H7 (cell line): ENCODE data around the gene ASIC4. TPM values are rescaled to one million over a fixed set of nuclear protein-coding genes. Genes with fewer than 3 reads are reported as not detected.

Experiments used
- DNase-seq: peaks from one replicate; pipeline ENCODE4 v3.0.0; 2012
- H3K27me3 ChIP-seq: 2 replicates; pipeline ENCODE4 v1.6.0; 2011; ENCODE audit warnings: mild to moderate bottlenecking, low read length; ENCODE audit not compliant: control insufficient read depth, insufficient read depth
- H3K36me3 ChIP-seq: replicated peaks from 2 replicates; pipeline ENCODE4 v1.5.1; 2011; ENCODE audit warnings: low read length; ENCODE audit not compliant: control insufficient read depth, insufficient read depth
- H3K4me3 ChIP-seq: 2 replicates; pipeline ENCODE4 v1.5.1; 2011; ENCODE audit warnings: low read depth, mild to moderate bottlenecking, control low read depth, low read length, moderate library complexity; ENCODE audit not compliant: insufficient read depth
- total RNA-seq: library from RNA; depleted of rRNA; stranded (reverse); fragments of >200 nt; shearing (Covaris generic); gene quantifications from 2 replicates; pipeline ENCODE4 v1.2.3, GENCODE V29; 2014

Gene ASIC4
- total RNA-seq, 1 experiment from 2014 or later = 0.07 TPM

DNA sequence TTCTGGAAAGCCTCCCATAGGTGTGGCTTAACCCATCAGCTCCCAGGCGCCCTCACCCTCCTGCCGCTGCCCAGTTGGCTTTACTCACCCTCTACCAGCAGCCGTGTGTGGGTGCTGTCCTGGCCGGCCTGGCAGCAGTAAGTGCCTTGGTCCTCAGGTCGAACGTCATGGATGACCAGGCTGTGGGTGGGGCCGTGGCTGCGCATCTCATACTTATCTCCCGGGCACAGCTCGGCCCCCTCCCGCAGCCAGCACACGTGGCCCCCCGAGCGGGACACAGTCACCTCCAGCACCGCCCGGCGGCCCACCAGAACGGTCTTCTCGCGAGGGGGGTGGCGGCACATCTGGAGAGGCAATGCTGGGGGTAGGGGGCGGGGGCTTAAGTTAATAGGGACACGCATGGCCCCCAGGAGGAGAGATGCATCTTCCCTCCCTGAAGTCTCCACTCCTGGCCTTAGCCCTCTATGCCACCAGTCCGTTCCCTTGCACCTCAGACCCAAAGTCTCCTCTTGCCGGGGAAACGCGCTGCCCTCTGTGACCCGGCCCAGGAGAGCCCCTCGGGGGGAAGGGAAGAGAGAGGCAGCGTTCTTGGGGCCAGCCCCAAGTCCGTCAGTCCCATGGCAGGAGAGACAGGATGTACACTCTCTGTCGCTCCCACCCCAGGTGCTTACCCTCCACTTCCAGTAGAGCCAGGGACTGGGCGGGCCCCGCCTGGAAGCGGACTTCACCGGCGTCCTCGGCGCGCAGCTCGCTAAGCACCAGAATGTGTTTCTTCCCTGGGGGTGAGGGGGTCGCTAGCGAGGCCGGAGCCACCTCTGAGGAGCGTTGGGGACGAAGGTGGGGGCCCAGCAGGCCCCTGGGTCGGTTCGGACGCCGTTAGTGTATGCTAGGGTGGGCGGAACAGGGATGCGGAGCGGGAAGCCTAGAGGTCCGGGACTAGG is 37.4 kb downstream of the ASIC4 start:
- H3K4me3 ChIP-seq = peak overlapping the region; percentile 76
- peak; percentile 92 for DNase-seq
- H3K36me3 ChIP-seq = peaks cover 4% of the 10 kb centered on the region
- H3K27me3 ChIP-seq = peaks cover 16% of the 10 kb centered on the region

DNA sequence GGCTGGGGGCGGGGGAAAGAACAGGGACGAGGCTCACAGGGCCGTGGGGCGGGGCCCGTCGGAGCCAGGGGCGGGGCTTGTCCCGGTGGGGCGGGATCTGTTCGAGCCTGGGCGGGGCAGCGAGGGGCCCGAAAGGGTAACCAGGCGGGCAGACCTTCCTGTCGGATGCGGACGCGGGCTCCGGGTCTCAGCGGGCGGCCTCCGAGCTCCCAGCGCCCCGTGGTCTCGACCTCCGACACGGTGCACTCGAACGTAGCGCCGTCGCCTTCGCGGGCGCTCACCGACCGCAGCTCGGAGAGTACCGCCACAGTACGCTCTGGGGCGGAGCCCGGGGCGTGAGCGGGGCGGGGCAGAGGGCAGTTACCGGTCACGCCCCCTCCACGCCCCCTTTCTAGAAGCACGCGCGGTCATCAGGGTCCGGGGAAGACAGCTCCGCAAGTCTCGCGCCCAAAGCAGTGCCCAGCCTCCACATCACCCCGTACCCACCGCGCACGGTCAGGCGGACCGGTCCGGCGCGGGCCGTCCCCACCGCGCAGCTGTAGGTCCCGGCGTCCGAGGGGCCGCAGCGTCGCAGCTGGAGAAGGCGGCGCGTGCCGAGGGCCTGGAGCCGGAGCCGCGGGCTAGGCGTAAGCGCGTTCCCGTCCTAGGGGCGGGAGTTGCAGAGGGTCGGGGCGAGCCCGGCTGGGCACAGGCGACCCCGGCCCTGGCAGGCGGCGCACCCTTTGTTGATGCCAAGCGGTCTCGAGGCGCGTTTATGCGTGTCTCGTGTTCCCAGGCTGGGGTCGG is 38.3 kb downstream of the ASIC4 start:
- H3K36me3 ChIP-seq = peaks cover 4% of the 10 kb centered on the region
- H3K27me3 ChIP-seq = peaks cover 16% of the 10 kb centered on the region
- peak overlapping the region; percentile 76 for H3K4me3 ChIP-seq
- DNase-seq = peak; percentile 99

DNA sequence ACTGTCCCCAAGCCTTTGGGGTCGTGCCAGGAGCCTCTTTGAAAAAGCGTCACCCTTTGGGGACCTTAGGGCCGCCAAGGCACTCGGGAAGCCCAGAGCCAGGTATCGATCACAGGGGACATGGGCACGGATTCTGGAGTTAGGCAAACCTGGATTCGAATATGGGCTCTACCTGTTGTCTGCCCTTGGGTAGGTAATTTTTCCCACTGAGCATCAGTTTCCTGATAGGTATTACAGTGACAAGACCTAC is 38.8 kb downstream of the ASIC4 start:
- Histone ChIP-seq H3K27me3 (peaks cover 16% of the 10 kb centered on the region), H3K4me3 (peak overlapping the region; percentile 76), H3K36me3 (peaks cover 4% of the 10 kb centered on the region)
- no peak for DNase-seq

DNA sequence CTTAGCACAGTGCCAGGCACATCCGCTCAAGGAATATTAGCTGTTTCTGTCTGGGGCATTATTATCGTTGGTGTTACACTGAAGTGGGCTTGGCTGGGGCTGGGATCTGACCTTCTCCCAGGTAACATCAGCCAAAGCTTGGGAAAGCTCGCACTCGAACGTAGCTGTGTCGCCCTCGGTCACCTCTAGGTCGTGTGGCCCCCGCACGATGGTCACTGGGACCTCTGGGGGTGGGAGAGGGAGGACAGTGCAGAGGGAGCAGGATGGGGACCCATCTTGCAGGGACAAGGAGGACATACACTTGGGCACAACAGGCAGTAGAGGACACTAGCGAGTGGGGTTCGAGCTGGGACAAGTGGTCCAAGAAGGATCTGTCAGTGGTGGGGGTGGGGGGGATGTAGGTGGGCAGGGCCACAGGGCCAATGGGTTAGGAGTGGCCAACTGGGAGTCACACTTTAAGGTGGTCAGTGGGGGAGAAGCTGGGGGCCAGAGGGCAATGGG is 39.2 kb downstream of the ASIC4 start:
- peaks cover 16% of the 10 kb centered on the region for H3K27me3 ChIP-seq
- H3K4me3 ChIP-seq = no peak overlapping the region
- H3K36me3 ChIP-seq = peaks cover 4% of the 10 kb centered on the region
- no peak for DNase-seq

DNA sequence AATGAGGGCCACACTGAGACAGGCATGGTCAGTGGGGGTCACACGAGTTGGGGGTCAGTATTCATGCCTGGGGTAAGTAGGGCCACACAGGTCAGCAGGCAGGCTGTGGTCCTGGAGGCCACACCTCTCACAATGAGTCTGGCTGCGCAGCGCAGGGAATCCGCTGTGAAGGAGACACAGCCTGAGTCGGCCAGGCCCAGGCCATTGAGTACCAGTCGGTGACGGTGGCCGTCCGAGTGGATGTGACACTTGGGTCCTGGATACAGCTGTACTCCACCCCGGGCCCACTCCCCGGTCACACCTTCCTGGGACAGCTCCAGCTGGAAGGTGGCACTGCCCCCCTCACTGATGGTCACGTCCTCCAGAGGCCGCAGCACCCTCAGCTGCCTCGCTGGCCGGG is 40.1 kb downstream of the ASIC4 start:
- Histone ChIP-seq H3K36me3 (peaks cover 3% of the 10 kb centered on the region), H3K27me3 (peaks cover 16% of the 10 kb centered on the region), H3K4me3 (no peak overlapping the region)
- no peak for DNase-seq

DNA sequence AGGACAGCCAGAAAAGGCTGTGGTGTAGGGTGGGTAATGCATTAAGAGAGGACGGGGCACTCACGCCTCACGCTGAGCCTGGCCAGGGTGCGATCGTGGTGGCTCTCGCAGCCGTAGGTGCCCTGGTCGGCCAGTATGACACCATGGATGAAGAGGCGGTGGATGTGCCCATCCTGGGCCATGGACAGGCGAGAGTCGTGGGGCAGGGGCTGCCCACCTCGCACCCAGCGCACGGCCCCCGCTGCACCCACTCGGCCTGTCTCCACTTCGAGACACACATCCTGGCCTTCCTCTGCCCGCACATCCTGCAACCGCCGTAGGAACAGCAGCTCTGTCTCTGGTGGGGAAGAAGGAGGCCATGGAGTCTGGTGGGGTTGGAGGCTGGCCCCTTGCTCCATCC is 41.7 kb downstream of the ASIC4 start:
- Histone ChIP-seq H3K4me3 (no peak overlapping the region), H3K27me3 (peaks cover 15% of the 10 kb centered on the region), H3K36me3 (peaks cover 1% of the 10 kb centered on the region)
- no peak for DNase-seq

DNA sequence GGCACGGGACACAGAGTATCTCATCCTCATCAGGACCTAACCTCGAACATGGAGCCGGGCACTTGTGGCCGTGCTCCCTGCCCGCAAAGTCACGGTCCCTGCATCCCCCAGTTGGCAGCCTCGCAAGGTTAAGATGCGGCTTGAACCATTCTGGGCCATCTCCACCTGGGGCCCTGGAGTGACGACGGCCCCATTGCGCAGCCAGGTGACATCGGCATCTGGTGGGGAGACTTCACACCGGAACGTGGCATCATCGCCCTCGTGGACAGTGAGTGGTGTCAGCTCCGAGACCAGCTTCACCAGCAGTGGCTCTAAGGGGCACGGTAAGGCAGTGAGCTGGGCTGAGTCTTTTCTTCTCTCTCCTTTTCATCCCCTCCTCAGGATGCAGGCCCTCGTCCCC is 42.1 kb downstream of the ASIC4 start:
- H3K27me3 ChIP-seq = peaks cover 13% of the 10 kb centered on the region
- peaks cover 1% of the 10 kb centered on the region for H3K36me3 ChIP-seq
- no peak overlapping the region for H3K4me3 ChIP-seq
- DNase-seq = no peak

DNA sequence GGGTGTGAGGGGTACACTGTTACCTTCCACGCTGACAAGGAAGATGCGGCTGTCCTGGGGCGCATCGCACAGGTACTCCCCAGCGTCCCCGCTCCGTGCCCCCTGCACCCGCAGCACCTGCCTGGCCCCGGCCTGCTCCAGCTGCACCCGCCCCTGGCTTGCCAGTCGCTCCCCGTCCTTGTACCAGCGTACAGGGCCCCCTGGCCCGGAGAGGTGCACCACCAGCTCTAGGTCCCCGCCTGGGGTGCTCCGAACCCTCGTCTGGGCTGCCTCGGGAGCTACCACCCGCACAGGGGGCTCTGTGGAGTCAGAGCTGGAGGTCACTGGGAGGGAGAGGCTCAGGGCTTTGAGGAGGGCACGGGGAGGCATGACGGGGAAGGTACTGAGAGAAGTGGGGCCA is 43.0 kb downstream of the ASIC4 start:
- Histone ChIP-seq H3K27me3 (peaks cover 10% of the 10 kb centered on the region), H3K36me3 (peaks cover 1% of the 10 kb centered on the region), H3K4me3 (no peak overlapping the region)
- no peak for DNase-seq

DNA sequence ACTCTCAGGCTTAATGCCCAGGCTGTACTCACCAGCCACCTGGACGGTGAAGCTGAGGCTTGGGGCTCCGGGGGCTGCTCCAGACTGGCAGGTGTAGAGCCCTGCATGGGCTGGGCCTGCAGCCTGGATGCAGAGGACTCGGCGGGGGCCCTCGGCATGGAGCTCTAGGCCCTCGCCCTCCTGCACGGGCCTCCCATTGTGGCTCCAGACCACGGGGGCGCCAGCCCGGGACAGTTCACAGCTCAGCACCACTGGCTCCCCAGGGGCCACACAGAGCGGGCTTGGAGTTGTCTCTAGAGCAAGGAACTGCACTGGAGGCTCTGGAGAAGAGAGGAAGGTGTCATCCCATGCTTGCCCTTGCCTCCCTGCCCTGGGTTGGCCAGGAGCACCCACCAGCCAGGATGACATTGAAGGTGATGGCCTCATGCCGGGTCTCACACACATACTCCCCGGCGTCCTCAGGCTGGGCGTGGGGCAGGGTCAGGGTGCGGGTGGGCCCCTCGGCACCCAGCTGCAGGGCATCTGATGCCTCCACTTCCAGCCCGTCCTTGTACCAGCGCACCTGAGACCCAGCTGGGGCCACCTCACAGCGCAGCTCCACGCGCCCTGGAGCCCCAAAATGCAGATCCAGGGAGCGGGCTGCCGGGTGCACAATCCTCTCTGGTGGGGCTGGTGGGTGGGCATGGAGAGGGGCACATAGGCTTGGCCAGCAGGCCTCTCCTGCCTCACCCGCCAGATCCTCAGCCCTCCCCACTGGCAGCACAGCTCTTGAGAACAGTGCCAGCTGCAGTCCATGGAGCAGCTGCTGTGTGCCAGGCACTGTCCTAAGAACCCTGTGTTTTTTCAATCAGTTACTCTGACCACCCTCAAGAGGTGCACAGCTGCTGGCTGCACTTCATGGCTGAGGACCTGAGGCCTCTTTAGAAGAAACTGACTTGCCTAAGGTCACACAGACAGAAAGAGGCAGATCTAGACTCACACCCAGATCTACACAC is 43.8 kb downstream of the ASIC4 start:
- Histone ChIP-seq H3K4me3 (no peak overlapping the region), H3K36me3 (peaks cover 1% of the 10 kb centered on the region), H3K27me3 (peaks cover 6% of the 10 kb centered on the region)
- DNase-seq = no peak

DNA sequence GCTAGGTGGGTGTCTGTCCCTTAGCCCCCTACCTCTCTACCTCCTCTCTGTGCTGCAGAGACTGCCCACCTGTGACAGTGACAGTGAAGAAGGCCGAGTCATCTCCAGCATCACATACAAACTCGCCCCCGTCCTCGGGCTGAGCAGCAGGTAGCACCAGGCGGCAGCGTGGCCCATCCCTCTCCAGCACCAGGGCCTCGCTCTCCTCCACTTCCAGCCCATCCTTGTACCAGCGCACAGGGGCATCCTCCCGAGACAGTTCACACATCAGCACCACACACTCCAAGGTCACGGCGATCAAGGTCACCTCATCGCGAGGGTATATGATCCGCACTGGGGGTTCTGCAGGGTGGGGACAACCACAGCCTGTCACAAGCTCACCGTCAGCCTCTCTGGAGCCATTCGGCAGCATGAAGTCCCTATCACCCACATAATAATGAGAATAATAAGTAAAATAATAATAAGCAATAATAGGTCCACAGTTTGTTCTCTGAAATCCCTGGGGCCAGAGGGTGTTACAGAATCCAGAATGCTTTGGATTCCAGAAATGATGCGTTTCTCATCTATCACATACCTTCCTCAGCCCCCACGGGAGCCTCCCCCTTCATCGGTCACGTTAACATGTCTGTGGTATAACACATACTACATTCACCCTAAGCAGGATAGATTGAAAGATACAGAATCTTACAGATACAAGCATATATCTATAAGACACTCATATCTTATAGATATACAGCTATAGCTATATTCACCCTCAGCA is 45.1 kb downstream of the ASIC4 start:
- H3K27me3 ChIP-seq = no peaks in the 10 kb centered on the region
- H3K4me3 ChIP-seq = no peak overlapping the region
- H3K36me3 ChIP-seq = peaks cover 10% of the 10 kb centered on the region
- DNase-seq = no peak

DNA sequence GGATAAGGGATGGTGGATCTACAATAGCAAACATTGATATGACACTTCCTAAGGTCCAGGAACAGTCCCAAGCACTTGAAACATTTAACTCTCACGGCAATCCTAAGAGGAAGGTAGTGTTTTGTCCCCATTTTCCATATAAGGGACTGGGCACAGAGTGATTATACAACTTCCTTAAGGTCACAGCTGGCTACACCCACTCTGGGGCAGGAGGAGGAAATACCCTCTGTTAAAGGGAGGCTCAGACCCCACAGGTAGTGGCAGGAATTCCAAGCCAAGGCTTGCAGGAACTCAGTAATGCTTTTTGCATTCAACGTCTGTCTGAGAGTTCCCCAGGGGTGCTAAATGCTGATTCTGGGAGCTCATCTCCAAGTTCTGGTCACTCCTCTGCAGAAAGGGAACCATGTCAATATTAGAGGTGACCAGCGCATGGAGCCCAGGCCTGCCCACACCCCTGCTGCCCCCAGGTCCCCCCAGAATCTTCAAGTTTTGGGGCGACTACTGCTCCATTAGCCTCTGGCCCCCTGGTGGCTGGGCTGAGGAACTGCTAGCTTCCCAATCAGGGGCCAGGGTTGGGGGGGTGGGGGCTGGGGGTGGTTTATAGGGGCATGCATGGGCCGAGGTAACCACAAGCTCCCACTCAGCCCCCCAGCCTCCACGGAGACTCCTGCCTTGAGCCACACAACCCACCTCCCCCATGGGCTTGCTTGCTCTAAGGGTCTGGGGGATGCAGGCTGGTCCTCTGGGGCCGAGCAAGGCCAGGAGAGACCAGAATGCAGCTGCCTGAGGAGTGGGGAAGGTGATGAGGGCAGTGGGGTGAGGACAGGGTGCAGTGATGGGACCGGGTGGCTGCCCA is 46.0 kb downstream of the ASIC4 start:
- H3K36me3 ChIP-seq = peaks cover 10% of the 10 kb centered on the region

DNA sequence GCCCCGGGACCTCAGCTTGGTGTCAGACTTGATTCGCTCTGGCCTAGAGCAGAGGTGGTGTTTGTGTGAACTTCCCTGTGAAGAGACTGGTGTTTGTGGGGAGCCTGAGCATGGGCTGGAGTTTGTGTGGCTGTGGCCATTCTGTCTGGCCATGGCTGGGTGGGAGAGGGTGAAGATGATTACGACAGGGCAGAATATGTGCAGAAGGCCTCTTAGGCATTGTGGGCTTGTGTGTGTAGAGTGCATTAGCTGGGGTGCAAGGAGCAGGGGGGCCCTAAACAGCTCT is 46.6 kb downstream of the ASIC4 start:
- H3K27me3 ChIP-seq = no peaks in the 10 kb centered on the region
- DNase-seq = no peak
- peaks cover 10% of the 10 kb centered on the region for H3K36me3 ChIP-seq

More for the DNA sequence above, 46.0 kb downstream of the ASIC4 start:
- no peak overlapping the region for H3K4me3 ChIP-seq
- DNase-seq = peak; percentile 93
- H3K27me3 ChIP-seq = no peaks in the 10 kb centered on the region

More for the DNA sequence above, 46.6 kb downstream of the ASIC4 start:
- no peak overlapping the region for H3K4me3 ChIP-seq
